A673 (cell line): ENCODE measurements around the gene AKAP1. TPM values are rescaled to one million over a fixed set of nuclear protein-coding genes. Genes with fewer than 3 reads are reported as not detected.

Source experiments
- BruUV-seq: library from RNA; stranded (reverse); fragments of 400-500 nt; replicated peaks from 2 replicates; lab custom pipeline; 2021; lab: Mats Ljungman, UMichigan
- CTCF ChIA-PET: fragments of 300-600 bp; sonication (Branson Sonifier 250); formaldehyde crosslinking; loops from one replicate; lab custom pipeline; 2022; ENCODE audit warnings: antibody characterized with exemption; lab: Charles Lee
- POLR2A ChIA-PET: fragments of 300-600 bp; sonication (Branson Sonifier 250); formaldehyde crosslinking; loops from one replicate; lab custom pipeline; 2022; ENCODE audit warnings: antibody characterized with exemption; ENCODE audit not compliant: low non-redundant PET; lab: Charles Lee
- DNase-seq: peaks from one replicate; pipeline ENCODE4 v3.0.0-alpha.2; 2015; ENCODE audit warnings: low spot score
- H3K27ac ChIP-seq: fragments of 200-600 bp; sonication (generic); 2 replicates; pipeline ENCODE4 v1.5.1; 2016; ENCODE audit warnings: mixed run types, low read depth, mild to moderate bottlenecking, mixed read lengths, antibody characterized with exemption, low read length; ENCODE audit not compliant: poor library complexity, severe bottlenecking
- H3K27me3 ChIP-seq: fragments of 200-600 bp; sonication (generic); replicated peaks from 2 replicates; pipeline ENCODE4 v1.6.1; 2017; ENCODE audit warnings: mixed run types, low read depth, mild to moderate bottlenecking, mixed read lengths, antibody characterized with exemption, low read length; ENCODE audit not compliant: insufficient read depth, poor library complexity
- H3K36me3 ChIP-seq: fragments of 200-600 bp; sonication (generic); 2 replicates; pipeline ENCODE4 v1.6.1; 2016; ENCODE audit warnings: mixed run types, mild to moderate bottlenecking, mixed read lengths, antibody characterized with exemption, low read length; ENCODE audit not compliant: insufficient read depth, poor library complexity, severe bottlenecking
- H3K4me1 ChIP-seq: fragments of 200-600 bp; sonication (generic); 2 replicates; pipeline ENCODE4 v1.6.1; 2017; ENCODE audit warnings: mixed run types, mild to moderate bottlenecking, mixed read lengths, antibody characterized with exemption, low read length; ENCODE audit not compliant: insufficient read depth, poor library complexity, severe bottlenecking
- H3K4me3 ChIP-seq: fragments of 200-600 bp; sonication (generic); 2 replicates; pipeline ENCODE4 v1.5.1; 2016; ENCODE audit warnings: low read depth, mixed run types, mild to moderate bottlenecking, mixed read lengths, low read length; ENCODE audit not compliant: poor library complexity, severe bottlenecking
- H3K9me3 ChIP-seq: fragments of 200-600 bp; sonication (generic); 2 replicates; pipeline ENCODE4 v1.6.1; 2016; ENCODE audit warnings: mixed run types, low read depth, mild to moderate bottlenecking, mixed read lengths, antibody characterized with exemption, low read length; ENCODE audit not compliant: poor library complexity, severe bottlenecking
- CTCF ChIP-seq: fragments of 300-800, 200-600 bp; sonication (generic); conservative IDR thresholded peaks from 2 replicates; pipeline ENCODE4 v1.5.1; 2017; ENCODE audit warnings: low read depth, mild to moderate bottlenecking, antibody characterized with exemption, low read length, moderate library complexity, mixed read lengths
- EZH2 ChIP-seq: fragments of 200-600 bp; sonication (generic); IDR thresholded peaks from 2 replicates; pipeline ENCODE4 v1.6.1; 2017; ENCODE audit warnings: borderline replicate concordance, low read depth, mild to moderate bottlenecking, mixed read lengths, antibody characterized with exemption, low read length; ENCODE audit not compliant: poor library complexity, severe bottlenecking
- intact Hi-C: fragments of 100-400 bp; cut with micrococcal nuclease; formaldehyde crosslinking; loops from one replicate; pipeline ENCODE4 v1.10.0; 2022; ENCODE audit not compliant: unreplicated experiment
- total RNA-seq: library from RNA; stranded (reverse); gene quantifications from 2 replicates; pipeline ENCODE4 v1.2.3, GENCODE V29; 2021

Gene AKAP1
- total RNA-seq, 1 experiment from 2014 or later = 43.4 TPM

GRCh38 chr17:57046749-57047148 is 38.3 kb upstream of the AKAP1 start:
- no TSS peak for BruUV-seq
- Histone ChIP-seq H3K36me3 (no peaks in the 10 kb centered on the region), H3K4me1 (no peaks in the 10 kb centered on the region), H3K27me3 (peaks cover 14% of the 10 kb centered on the region), H3K9me3 (no peaks in the 10 kb centered on the region), H3K4me3 (no peak overlapping the region), H3K27ac (no peak overlapping the region)
- CTCF ChIA-PET = no interaction called here
- no peak for TF ChIP-seq EZH2
- TF ChIP-seq CTCF = no peak
- intact Hi-C loops = no loop called here
- DNase-seq = no peak
- POLR2A ChIA-PET = no interaction called here

- intact Hi-C loops = no loop called here
- ChIA-PET POLR2A (interaction anchor here (0.6 kb wide), 1 partner anchor 12 kb away, joined by 3 read pairs; no protein-coding TSS in a partner anchor), CTCF (no interaction called here)
- H3K27ac ChIP-seq = no peak overlapping the region
- no peak overlapping the region for H3K4me3 ChIP-seq
- H3K36me3 ChIP-seq = no peaks in the 10 kb centered on the region
- no peak for TF ChIP-seq CTCF
- no peak for TF ChIP-seq EZH2
- peaks cover 12% of the 10 kb centered on the region for H3K27me3 ChIP-seq
- H3K9me3 ChIP-seq = no peaks in the 10 kb centered on the region
- no peaks in the 10 kb centered on the region for H3K4me1 ChIP-seq
- BruUV-seq = no TSS peak
- DNase-seq = no peak
These were observed 37.0 kb upstream of the AKAP1 start for GRCh38 chr17:57048096-57048495.

- peaks cover 5% of the 10 kb centered on the region for H3K27me3 ChIP-seq
- H3K4me1 ChIP-seq = no peaks in the 10 kb centered on the region
- no peaks in the 10 kb centered on the region for H3K9me3 ChIP-seq
- no peak for DNase-seq
- H3K27ac ChIP-seq = no peak overlapping the region
- ChIA-PET POLR2A (no interaction called here), CTCF (no interaction called here)
- no peaks in the 10 kb centered on the region for H3K36me3 ChIP-seq
- no peak for TF ChIP-seq CTCF
- TF ChIP-seq EZH2 = no peak
- no peak overlapping the region for H3K4me3 ChIP-seq
- intact Hi-C loops = no loop called here
- no TSS peak for BruUV-seq
These were observed 34.7 kb upstream of the AKAP1 start for GRCh38 chr17:57050306-57050705.
